Mesendoderm (in vitro differentiated cells): Measurements from ENCODE around the gene TTLL10.
"Not testable (repeated sequence)": the region's sequence is repeated elsewhere in the genome, so short reads cannot be mapped to it uniquely, and the experiment has no call there.

Experiments used
- DNase-seq: peaks from one replicate; pipeline ENCODE4 v3.0.0; 2013
- H2AK5ac ChIP-seq: 2 replicates; pipeline ENCODE4 v1.6.1; 2013; ENCODE audit warnings: low read length, inconsistent platforms
- H2BK120ac ChIP-seq: 2 replicates; pipeline ENCODE4 v1.6.1; 2013; ENCODE audit warnings: low read depth, mild to moderate bottlenecking, low read length, moderate library complexity, mixed read lengths
- H2BK15ac ChIP-seq: replicated peaks from 2 replicates; pipeline ENCODE4 v1.6.1; 2013; ENCODE audit warnings: low read depth, mild to moderate bottlenecking, moderate library complexity
- H2BK5ac ChIP-seq: 2 replicates; pipeline ENCODE4 v1.6.1; 2013; ENCODE audit warnings: low read length, inconsistent platforms
- H3K18ac ChIP-seq: 2 replicates; pipeline ENCODE4 v1.6.1; 2013; ENCODE audit warnings: mild to moderate bottlenecking, low read length, mixed read lengths
- H3K23ac ChIP-seq: one replicate; pipeline ENCODE4 v1.6.1; 2013; ENCODE audit warnings: low read length
- H3K27ac ChIP-seq: 2 replicates; pipeline ENCODE4 v1.5.1; 2013; ENCODE audit warnings: low read depth, mild to moderate bottlenecking, inconsistent platforms, low read length, moderate library complexity
- H3K27me3 ChIP-seq: 2 replicates; pipeline ENCODE4 v1.6.1; 2013; ENCODE audit warnings: low read length, control low read depth, mild to moderate bottlenecking, inconsistent platforms; ENCODE audit not compliant: insufficient read depth, poor library complexity
- H3K36me3 ChIP-seq: 2 replicates; pipeline ENCODE4 v1.6.1; 2013; ENCODE audit warnings: low read length, inconsistent platforms; ENCODE audit not compliant: control insufficient read depth, insufficient read depth
- H3K4ac ChIP-seq: one replicate; pipeline ENCODE4 v1.6.1; 2013; ENCODE audit warnings: low read depth, mild to moderate bottlenecking, low read length, moderate library complexity
- H3K4me1 ChIP-seq: 2 replicates; pipeline ENCODE4 v1.6.1; 2013; ENCODE audit warnings: low read depth, low read length, inconsistent platforms; ENCODE audit not compliant: control insufficient read depth
- H3K4me2 ChIP-seq: 2 replicates; pipeline ENCODE4 v1.6.1; 2013; ENCODE audit warnings: low read length
- H3K4me3 ChIP-seq: 2 replicates; pipeline ENCODE4 v1.5.1; 2013; ENCODE audit warnings: mild to moderate bottlenecking, low read length
- H3K56ac ChIP-seq: one replicate; pipeline ENCODE4 v1.6.1; 2013; ENCODE audit warnings: low read length
- H3K79me1 ChIP-seq: 2 replicates; pipeline ENCODE4 v1.6.1; 2013; ENCODE audit warnings: low read length, inconsistent platforms
- H3K79me2 ChIP-seq: 2 replicates; pipeline ENCODE4 v1.6.1; 2013; ENCODE audit warnings: mild to moderate bottlenecking, low read length; ENCODE audit not compliant: control insufficient read depth, insufficient read depth
- H3K9ac ChIP-seq: 2 replicates; pipeline ENCODE4 v1.6.1; 2013; ENCODE audit warnings: low read length, inconsistent platforms
- H4K5ac ChIP-seq: one replicate; pipeline ENCODE4 v1.6.1; 2013; ENCODE audit warnings: low read length
- H4K8ac ChIP-seq: one replicate; pipeline ENCODE4 v1.6.1; 2013; ENCODE audit warnings: low read depth, mild to moderate bottlenecking, control low read depth, low read length, moderate library complexity
- WGBS: extraction: QIAGEN DNeasy Blood & Tissue Kit; methylation state at CpG from one replicate; pipeline ENCODE4 v1.1.7; 2013; ENCODE audit warnings: low lambda C conversion rate, missing lambda C conversion rate; ENCODE audit not compliant: insufficient coverage; ENCODE audit errors: extremely low coverage; 5-methylcytosine and 5-hydroxymethylcytosine counted together

The TTLL10 gene

DNA sequence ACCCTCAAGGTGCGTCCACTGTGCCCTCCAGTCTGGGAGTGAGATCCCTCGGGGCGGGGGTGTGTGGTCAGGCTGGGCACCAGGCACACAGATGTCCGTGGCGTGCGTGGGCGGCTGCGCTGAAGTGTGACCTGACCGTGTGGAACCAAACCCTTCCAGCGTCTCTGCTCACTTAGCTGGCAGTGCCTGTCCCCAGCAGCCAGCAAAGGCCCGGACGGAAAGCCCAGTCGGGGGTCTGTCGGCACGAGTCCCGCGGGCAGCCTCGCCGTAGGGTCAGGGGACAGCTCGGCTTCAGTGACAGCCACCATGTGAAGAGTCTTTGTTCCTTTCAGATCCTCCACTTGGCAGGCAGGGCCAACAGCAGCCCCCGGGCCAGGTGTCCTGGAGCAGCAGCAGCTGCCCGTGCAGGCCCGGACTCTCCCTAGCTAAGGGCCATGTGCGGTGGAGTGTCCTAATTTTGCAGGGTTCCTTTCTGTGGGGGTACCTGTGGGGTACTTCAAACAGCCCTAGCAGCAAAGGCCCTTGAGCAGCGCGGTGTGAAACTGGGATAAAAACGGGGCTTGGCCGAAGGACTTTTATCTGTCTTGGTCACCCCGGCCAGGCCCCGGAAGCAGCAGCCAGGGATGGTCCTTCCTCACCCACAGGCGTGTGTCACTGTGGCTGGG is 11.6 kb downstream of the TTLL10 start:
- no peak overlapping the region for H3K56ac ChIP-seq
- no peak overlapping the region for H2BK15ac ChIP-seq
- no peak overlapping the region for H3K4me3 ChIP-seq
- no CpG with 5 or more reads among the region's 31 CpGs for WGBS
- DNase-seq, result no peak
- no peak overlapping the region for H4K8ac ChIP-seq
- H4K5ac ChIP-seq, result no peak overlapping the region
- no peaks in the 10 kb centered on the region for H3K36me3 ChIP-seq
- H3K4ac ChIP-seq, result no peak overlapping the region
- no peak overlapping the region for H3K27ac ChIP-seq
- H3K9ac ChIP-seq, result no peak overlapping the region
- H3K79me2 ChIP-seq, result no peaks in the 10 kb centered on the region
- no peak overlapping the region for H3K4me2 ChIP-seq
- no peak overlapping the region for H2AK5ac ChIP-seq
- no peaks in the 10 kb centered on the region for H3K27me3 ChIP-seq
- H3K4me1 ChIP-seq, result no peaks in the 10 kb centered on the region
- H3K23ac ChIP-seq, result no peak overlapping the region
- H3K79me1 ChIP-seq, result no peaks in the 10 kb centered on the region
- H2BK120ac ChIP-seq, result no peak overlapping the region
- no peak overlapping the region for H2BK5ac ChIP-seq
- no peak overlapping the region for H3K18ac ChIP-seq

DNA sequence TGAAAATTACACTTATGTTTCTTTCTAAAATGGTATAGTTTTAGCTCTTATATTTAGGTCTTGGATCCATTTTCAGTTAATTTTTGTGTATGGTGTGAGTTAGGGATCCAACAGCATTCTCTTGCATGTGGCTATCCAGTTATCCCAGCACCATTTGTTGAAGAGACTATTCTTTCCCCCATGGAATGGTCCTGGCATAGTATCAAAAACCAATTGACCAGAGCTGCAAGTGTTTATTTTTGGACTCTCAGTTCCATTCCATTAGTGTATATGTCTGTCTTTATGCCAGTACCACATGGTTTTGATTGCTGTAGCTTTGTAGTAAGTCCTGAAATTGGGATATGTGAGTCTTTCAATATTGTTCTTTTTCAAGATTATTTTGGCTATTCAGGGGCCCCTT is 14.3 kb downstream of the TTLL10 start:
- no peak overlapping the region for H4K5ac ChIP-seq
- no peak overlapping the region for H3K23ac ChIP-seq
- H3K36me3 ChIP-seq, result no peaks in the 10 kb centered on the region

DNA sequence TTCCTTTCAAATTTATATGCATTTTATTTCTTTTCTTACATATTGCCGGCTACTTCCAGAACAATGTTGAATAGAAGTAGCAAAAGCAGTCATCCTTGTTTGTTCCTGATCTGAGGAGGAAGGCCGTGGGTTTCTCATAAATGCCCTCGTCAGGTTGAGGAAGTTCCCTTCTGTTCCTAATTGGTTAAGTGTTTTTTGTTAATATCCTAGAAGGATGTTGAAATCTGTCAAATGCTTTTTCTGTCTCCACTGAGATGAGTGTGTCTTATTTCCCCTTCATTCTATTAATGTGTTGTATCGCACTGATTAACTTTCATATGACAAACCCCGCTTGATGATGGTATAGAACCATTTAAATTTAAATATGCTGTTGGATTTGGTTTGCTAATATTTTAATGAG is 15.4 kb downstream of the TTLL10 start:
- H2BK5ac ChIP-seq, result no peak overlapping the region
- H3K27me3 ChIP-seq, result no peaks in the 10 kb centered on the region
- H2BK15ac ChIP-seq, result no peak overlapping the region
- H3K36me3 ChIP-seq, result no peaks in the 10 kb centered on the region
- no peaks in the 10 kb centered on the region for H3K4me1 ChIP-seq
- no peak overlapping the region for H4K8ac ChIP-seq
- H4K5ac ChIP-seq, result no peak overlapping the region
- DNase-seq, result no peak
- H2AK5ac ChIP-seq, result no peak overlapping the region
- no peaks in the 10 kb centered on the region for H3K79me2 ChIP-seq
- H3K4me3 ChIP-seq, result no peak overlapping the region
- H3K56ac ChIP-seq, result no peak overlapping the region
- H3K23ac ChIP-seq, result no peak overlapping the region
- no CpG with 5 or more reads among the region's 5 CpGs for WGBS
- H2BK120ac ChIP-seq, result no peak overlapping the region
- H3K4me2 ChIP-seq, result no peak overlapping the region
- H3K9ac ChIP-seq, result no peak overlapping the region
- no peak overlapping the region for H3K18ac ChIP-seq
- H3K79me1 ChIP-seq, result no peaks in the 10 kb centered on the region
- no peak overlapping the region for H3K27ac ChIP-seq
- H3K4ac ChIP-seq, result no peak overlapping the region

More for the DNA sequence above, 14.3 kb downstream of the TTLL10 start:
- Histone ChIP-seq H2BK15ac (no peak overlapping the region), H3K18ac (no peak overlapping the region), H2AK5ac (no peak overlapping the region), H3K4ac (no peak overlapping the region), H2BK5ac (no peak overlapping the region), H2BK120ac (no peak overlapping the region), H4K8ac (no peak overlapping the region), H3K56ac (no peak overlapping the region), H3K9ac (no peak overlapping the region), H3K27ac (no peak overlapping the region), H3K4me1 (no peaks in the 10 kb centered on the region), H3K27me3 (no peaks in the 10 kb centered on the region), H3K79me1 (no peaks in the 10 kb centered on the region), H3K4me2 (no peak overlapping the region), H3K79me2 (no peaks in the 10 kb centered on the region), H3K4me3 (no peak overlapping the region)
- no peak for DNase-seq

DNA sequence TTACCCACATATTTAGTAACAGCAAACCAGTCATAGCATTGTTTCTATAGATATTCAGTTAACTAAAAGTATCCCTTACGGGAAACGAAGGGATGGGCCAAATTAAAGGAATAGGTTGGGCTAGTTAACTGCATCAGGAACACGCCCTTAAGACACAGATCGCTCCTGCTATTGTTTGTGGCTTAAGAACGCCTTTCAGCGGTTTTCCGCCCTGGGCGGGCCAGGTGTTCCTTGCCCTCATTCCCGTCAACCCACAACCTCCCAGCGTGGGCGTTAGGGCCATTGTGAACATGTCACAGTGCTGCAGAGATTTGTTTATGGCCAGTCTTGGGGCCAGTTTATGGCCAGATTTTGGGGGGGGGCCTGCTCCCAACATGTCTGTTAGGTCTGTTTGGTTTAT is 18.1 kb downstream of the TTLL10 start:
- DNase-seq, result no peak
- no peak overlapping the region for H2AK5ac ChIP-seq
- H2BK120ac ChIP-seq, result no peak overlapping the region
- H4K8ac ChIP-seq, result no peak overlapping the region
- H3K18ac ChIP-seq, result no peak overlapping the region
- H3K4me2 ChIP-seq, result no peak overlapping the region
- H2BK15ac ChIP-seq, result no peak overlapping the region
- H3K27me3 ChIP-seq, result no peaks in the 10 kb centered on the region
- H3K79me2 ChIP-seq, result no peaks in the 10 kb centered on the region
- H3K36me3 ChIP-seq, result no peaks in the 10 kb centered on the region
- no peak overlapping the region for H3K56ac ChIP-seq
- no peak overlapping the region for H2BK5ac ChIP-seq
- no peak overlapping the region for H3K23ac ChIP-seq
- H4K5ac ChIP-seq, result no peak overlapping the region
- no CpG with 5 or more reads among the region's 11 CpGs for WGBS
- no peaks in the 10 kb centered on the region for H3K79me1 ChIP-seq
- no peaks in the 10 kb centered on the region for H3K4me1 ChIP-seq
- H3K27ac ChIP-seq, result no peak overlapping the region
- H3K4me3 ChIP-seq, result no peak overlapping the region
- H3K9ac ChIP-seq, result no peak overlapping the region
- no peak overlapping the region for H3K4ac ChIP-seq

DNA sequence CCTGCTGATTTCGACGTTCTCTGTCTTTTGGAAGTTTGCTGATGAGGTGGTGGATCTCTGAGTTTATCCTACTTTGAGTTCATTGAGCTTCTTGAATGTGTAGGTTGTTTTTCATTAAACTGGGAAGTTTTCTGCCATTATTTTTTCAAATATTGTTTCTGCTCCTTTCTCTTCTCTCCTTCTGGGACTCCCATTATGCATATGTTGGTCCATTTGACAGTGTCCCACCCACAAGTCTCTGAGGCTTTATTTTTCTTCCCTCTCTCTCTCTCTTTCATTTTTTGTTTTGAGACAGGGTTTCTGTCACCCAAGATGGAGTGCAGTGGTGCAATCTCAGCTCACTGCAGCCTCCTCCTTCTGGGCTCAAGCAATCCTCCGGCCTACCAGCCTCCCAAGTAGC is 21.0 kb downstream of the TTLL10 start:
- no peak for DNase-seq
- Histone ChIP-seq H3K18ac (no peak overlapping the region), H3K4me3 (no peak overlapping the region), H3K27me3 (no peaks in the 10 kb centered on the region), H3K36me3 (no peaks in the 10 kb centered on the region), H4K5ac (no peak overlapping the region), H3K79me2 (no peaks in the 10 kb centered on the region), H3K9ac (no peak overlapping the region), H2AK5ac (no peak overlapping the region), H4K8ac (no peak overlapping the region), H3K56ac (no peak overlapping the region), H2BK15ac (no peak overlapping the region), H3K4me1 (no peaks in the 10 kb centered on the region), H3K79me1 (no peaks in the 10 kb centered on the region), H3K4ac (no peak overlapping the region), H3K27ac (no peak overlapping the region), H2BK120ac (no peak overlapping the region), H2BK5ac (no peak overlapping the region), H3K23ac (no peak overlapping the region), H3K4me2 (no peak overlapping the region)
- no CpG with 5 or more reads among the region's 3 CpGs for WGBS

DNA sequence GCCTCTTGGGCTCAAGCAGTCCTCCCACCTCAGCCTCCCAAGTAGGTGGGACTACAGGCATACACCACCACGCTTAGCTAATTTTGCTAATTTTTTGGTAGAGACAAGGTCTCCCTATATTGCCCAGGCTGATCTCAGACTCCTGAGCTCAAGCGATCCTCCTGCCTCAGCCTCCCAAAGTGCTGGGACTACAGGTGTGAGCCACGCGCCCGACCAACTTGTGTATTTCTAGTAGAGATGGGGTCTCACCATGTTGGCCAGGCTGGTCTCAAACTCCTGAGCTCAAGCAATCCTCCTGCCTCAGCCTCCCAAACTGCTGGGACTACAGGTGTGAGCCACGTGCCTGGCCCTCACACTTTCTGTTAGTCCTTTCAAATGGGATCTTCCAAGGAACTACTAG is 22.0 kb downstream of the TTLL10 start:
- H3K9ac ChIP-seq, H3K23ac ChIP-seq, H4K8ac ChIP-seq, H2BK5ac ChIP-seq, H4K5ac ChIP-seq, H3K79me2 ChIP-seq, DNase-seq, H3K4ac ChIP-seq, H2BK15ac ChIP-seq, H3K18ac ChIP-seq, H3K4me2 ChIP-seq, H3K27me3 ChIP-seq, H2AK5ac ChIP-seq, H3K79me1 ChIP-seq, H3K27ac ChIP-seq, H2BK120ac ChIP-seq, H3K56ac ChIP-seq, H3K4me3 ChIP-seq, H3K4me1 ChIP-seq, H3K36me3 ChIP-seq: not testable (repeated sequence)
- no CpG with 5 or more reads among the region's 6 CpGs for WGBS
